H1 (cell line): ENCODE measurements around the gene DLAT.

Experiments
- ASH2L ChIP-seq: fragments of 200-600, 300-600 bp; sonication (generic); IDR thresholded peaks from one replicate; pipeline ENCODE4 v1.7.1; 2017; ENCODE audit warnings: low read length
- CTCF ChIP-seq, 3 experiments: IDR thresholded peaks; 1 replicate in 2 of 3; 2 replicates in 1 of 3; pipeline versions ENCODE4 v1.5.1 to v1.6.1; 2011; ENCODE audit warnings: low read length in 3 of 3, mild to moderate bottlenecking in 3 of 3, inconsistent platforms in 2 of 3, low read depth in 1 of 3, moderate library complexity in 1 of 3; ENCODE audit not compliant: insufficient read depth in 1 of 3; ENCODE audit errors: control extremely low read depth in 1 of 3
- EP300 ChIP-seq, 2 experiments: IDR thresholded peaks; 1 replicate in 1 of 2; 2 replicates in 1 of 2; pipeline ENCODE4 v1.6.1; 2011 to 2012; ENCODE audit warnings: low read depth in 2 of 2, low read length in 2 of 2, mild to moderate bottlenecking in 2 of 2, borderline replicate concordance in 1 of 2, inconsistent platforms in 1 of 2, moderate library complexity in 1 of 2
- EZH2 ChIP-seq: fragments of 200-600 bp; sonication (generic); IDR thresholded peaks from 2 replicates; pipeline ENCODE4 v1.7.1; 2012; ENCODE audit warnings: low read depth, mild to moderate bottlenecking, moderate library complexity, low read length, inconsistent platforms; ENCODE audit not compliant: severe bottlenecking
- FOSL1 ChIP-seq: IDR thresholded peaks from 2 replicates; pipeline ENCODE4 v1.6.1; 2011; ENCODE audit warnings: mild to moderate bottlenecking, low read depth, low read length, moderate library complexity; ENCODE audit not compliant: insufficient read depth
- GABPA ChIP-seq: IDR thresholded peaks from 2 replicates; pipeline ENCODE4 v1.6.1; 2011; ENCODE audit warnings: mild to moderate bottlenecking, low read length, moderate library complexity, borderline replicate concordance; ENCODE audit not compliant: insufficient read depth
- HDAC2 ChIP-seq, 2 experiments: fragments of 300-600 bp in 1 of 2; sonication (generic) in 1 of 2; IDR thresholded peaks; 2 replicates each; pipeline ENCODE4 v1.6.1; 2011 to 2012; ENCODE audit warnings: low read depth in 2 of 2, low read length in 2 of 2, mild to moderate bottlenecking in 2 of 2, moderate library complexity in 2 of 2, borderline replicate concordance in 1 of 2, inconsistent platforms in 1 of 2
- JUN ChIP-seq: IDR thresholded peaks from 2 replicates; pipeline ENCODE4 v1.6.1; 2011; ENCODE audit warnings: low read depth, mild to moderate bottlenecking, improper control_type of control experiment, low read length
- PHF8 ChIP-seq: fragments of 200-600 bp; sonication (generic); conservative IDR thresholded peaks from 2 replicates; pipeline ENCODE4 v1.7.1; 2012; ENCODE audit warnings: low read depth, mild to moderate bottlenecking, inconsistent platforms, low read length, moderate library complexity
- POLR2A ChIP-seq, 2 experiments: IDR thresholded peaks; 1 replicate in 1 of 2; 2 replicates in 1 of 2; pipeline ENCODE4 v1.6.1; 2011; ENCODE audit warnings: low read depth in 2 of 2, low read length in 2 of 2, mild to moderate bottlenecking in 2 of 2; ENCODE audit errors: control extremely low read depth in 1 of 2
- TEAD4 ChIP-seq: IDR thresholded peaks from 2 replicates; pipeline ENCODE4 v1.6.1; 2012; ENCODE audit warnings: low read depth, low read length, inconsistent platforms, mixed read lengths
- USF2 ChIP-seq: IDR thresholded peaks from 2 replicates; pipeline ENCODE4 v1.6.1; 2011; ENCODE audit warnings: low read length, improper control_type of control experiment
- YY1 ChIP-seq: IDR thresholded peaks from 2 replicates; pipeline ENCODE4 v1.6.1; 2011; ENCODE audit warnings: low read depth, mild to moderate bottlenecking, low read length

DNA sequence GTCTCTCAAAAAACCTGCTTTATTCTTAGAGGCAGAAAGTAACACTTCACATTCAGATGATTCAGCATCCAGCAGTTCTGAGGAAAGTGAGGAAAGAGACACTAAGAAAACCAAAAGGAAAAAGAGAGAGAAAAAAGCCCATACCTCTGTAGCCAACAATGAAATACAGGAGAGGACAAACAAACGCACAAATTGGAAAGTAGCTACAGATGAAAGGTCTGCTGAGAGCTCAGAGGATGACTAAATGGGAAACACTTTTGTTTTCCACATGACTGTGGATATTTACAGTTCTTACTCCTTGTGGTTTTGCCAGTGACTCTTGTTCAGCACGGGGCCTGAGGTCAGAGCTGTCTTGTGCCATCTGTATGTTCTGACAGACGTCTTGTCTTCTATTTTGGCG is 57.5 kb downstream of the DLAT start:
- TF ChIP-seq CTCF (IDR thresholded peaks at IDR 0.05; ENCODE audit: control extremely low read depth in 1 of 3, insufficient read depth in 1 of 3, low read depth in 1 of 3, low read length in 3 of 3) (no peak), POLR2A (IDR thresholded peaks at IDR 0.05; ENCODE audit: control extremely low read depth in 1 of 2, low read depth in 2 of 2, low read length in 2 of 2) (no peak), ASH2L (no peak), GABPA (no peak), YY1 (no peak), USF2 (no peak), JUN (no peak), EP300 (IDR thresholded peaks at IDR 0.05; ENCODE audit: borderline replicate concordance in 1 of 2, low read depth in 2 of 2, low read length in 2 of 2) (no peak), FOSL1 (no peak), HDAC2 (IDR thresholded peaks at IDR 0.05; ENCODE audit: borderline replicate concordance in 1 of 2, low read depth in 2 of 2, low read length in 2 of 2) (no peak), TEAD4 (no peak), PHF8 (no peak), EZH2 (no peak)
